Adrenal gland (tissue), 5 donors: ENCODE results near the gene SLC12A6.

ENCODE experiments used
- POLR2A ChIP-seq, 2 donors: fragments of 450-650 bp; IDR thresholded peaks; one replicate each; pipeline ENCODE4 v1.6.1; 2017; ENCODE audit warnings: antibody characterized with exemption in 2 of 2, mild to moderate bottlenecking in 2 of 2, moderate library complexity in 1 of 2
- TF ChIP-seq, protein P1 (sequence below), 6 experiments: fragments of 450-650 bp in 4 of 6; fragments of 200-600 bp in 2 of 6; sonication (generic) in 1 of 6; IDR thresholded peaks; 1 replicate in 5 of 6; 2 replicates in 1 of 6; pipeline versions ENCODE4 v1.5.1 to v1.8.0; 2016 to 2021; ENCODE audit warnings: antibody characterized with exemption in 6 of 6, mild to moderate bottlenecking in 2 of 6, moderate library complexity in 1 of 6
- donor health status: DM: no; HTN: no; CAD: no.

DNA sequence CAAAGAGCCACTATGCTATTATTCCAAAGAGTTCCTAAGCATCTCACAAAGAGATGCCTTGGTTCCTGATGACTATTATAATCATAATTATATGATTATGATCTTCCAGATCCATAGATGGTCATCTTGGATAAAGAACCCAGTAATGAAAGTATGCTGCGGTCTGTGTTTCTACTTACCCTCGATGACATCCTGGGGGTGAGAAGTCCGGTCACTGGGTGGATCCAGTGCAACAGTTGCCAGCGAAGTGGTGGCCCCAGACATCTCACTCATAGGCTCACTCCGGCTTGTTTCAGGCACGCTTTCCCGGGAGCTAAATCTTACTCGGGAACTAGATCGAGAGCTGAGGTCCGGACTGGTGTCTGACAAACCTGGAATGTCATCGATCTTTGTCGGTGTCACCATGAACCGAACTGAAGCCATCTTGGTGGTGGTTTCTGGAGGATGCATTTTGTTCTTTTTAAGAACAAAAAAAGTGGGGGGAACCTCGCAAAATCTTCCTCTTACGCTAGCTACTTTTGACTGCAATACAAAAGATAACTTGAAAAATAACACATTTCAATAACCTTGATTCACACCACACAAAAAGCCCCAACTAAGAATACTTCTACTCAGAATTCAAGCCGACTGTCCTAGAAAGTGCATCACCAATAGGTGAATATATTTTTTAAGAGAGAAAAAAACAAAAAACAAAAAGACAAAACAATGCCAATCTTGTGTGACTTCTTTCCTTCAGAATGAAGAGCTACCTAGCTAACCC lies 1.2 kb downstream of the SLC12A6 start:
- TF ChIP-seq, protein P1, sequence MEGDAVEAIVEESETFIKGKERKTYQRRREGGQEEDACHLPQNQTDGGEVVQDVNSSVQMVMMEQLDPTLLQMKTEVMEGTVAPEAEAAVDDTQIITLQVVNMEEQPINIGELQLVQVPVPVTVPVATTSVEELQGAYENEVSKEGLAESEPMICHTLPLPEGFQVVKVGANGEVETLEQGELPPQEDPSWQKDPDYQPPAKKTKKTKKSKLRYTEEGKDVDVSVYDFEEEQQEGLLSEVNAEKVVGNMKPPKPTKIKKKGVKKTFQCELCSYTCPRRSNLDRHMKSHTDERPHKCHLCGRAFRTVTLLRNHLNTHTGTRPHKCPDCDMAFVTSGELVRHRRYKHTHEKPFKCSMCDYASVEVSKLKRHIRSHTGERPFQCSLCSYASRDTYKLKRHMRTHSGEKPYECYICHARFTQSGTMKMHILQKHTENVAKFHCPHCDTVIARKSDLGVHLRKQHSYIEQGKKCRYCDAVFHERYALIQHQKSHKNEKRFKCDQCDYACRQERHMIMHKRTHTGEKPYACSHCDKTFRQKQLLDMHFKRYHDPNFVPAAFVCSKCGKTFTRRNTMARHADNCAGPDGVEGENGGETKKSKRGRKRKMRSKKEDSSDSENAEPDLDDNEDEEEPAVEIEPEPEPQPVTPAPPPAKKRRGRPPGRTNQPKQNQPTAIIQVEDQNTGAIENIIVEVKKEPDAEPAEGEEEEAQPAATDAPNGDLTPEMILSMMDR (IDR thresholded peaks at IDR 0.05) = no peak
- no peak for TF ChIP-seq POLR2A (IDR thresholded peaks at IDR 0.05)
